ENCODE results near the gene GAL3ST3. TPM values are rescaled to one million over a fixed set of nuclear protein-coding genes. Genes with fewer than 3 reads are reported as not detected.
A peak's percentile ranks its signal among the peaks of the same experiment; 100 is the strongest.

The GAL3ST3 gene
- total RNA-seq, 1 donor from 2014 or later: 1.8 TPM

DNA sequence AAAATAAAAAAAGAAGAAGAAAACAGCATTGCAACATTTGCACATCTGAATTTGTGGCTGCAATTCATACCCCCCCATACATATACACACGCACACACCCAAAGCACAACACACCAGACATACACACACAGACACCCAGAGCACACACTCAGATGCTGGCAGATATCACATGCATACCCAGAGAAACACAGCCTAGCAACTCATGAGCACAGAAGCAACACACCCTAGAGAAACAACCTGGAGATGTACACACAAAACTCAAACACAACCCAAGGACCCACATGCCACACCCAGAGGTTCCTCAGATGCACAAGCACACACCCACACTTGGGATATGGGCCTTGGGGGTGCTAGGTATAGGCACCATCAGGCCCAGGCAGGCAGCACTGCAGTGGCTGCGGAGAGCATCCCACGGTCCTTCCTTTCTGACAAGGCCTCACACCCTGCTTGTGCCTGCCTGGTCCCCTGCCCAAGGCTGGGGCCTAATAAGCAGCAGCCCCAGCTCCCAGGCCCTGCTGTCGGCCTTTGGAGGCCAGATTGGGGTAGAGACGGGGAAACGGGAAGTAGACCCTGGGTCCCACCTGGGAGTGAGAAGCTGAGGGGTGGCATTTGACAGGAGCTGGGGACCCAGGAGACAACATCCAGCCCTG, 34.0 kb downstream of the GAL3ST3 start:
- Mint-ChIP-seq H3K27ac (ENCODE audit: unreplicated experiment) (peak overlapping the region; percentile 85), H3K9me3 (ENCODE audit: low read depth) (no peaks in the 10 kb centered on the region), H3K4me1 (ENCODE audit: low read depth) (peaks cover 49% of the 10 kb centered on the region), H3K36me3 (ENCODE audit: low read depth) (no peaks in the 10 kb centered on the region), H3K4me3 (ENCODE audit: unreplicated experiment) (no peak overlapping the region), H3K27me3 (ENCODE audit: low read depth) (no peaks in the 10 kb centered on the region)
- TF ChIP-seq, protein P1, sequence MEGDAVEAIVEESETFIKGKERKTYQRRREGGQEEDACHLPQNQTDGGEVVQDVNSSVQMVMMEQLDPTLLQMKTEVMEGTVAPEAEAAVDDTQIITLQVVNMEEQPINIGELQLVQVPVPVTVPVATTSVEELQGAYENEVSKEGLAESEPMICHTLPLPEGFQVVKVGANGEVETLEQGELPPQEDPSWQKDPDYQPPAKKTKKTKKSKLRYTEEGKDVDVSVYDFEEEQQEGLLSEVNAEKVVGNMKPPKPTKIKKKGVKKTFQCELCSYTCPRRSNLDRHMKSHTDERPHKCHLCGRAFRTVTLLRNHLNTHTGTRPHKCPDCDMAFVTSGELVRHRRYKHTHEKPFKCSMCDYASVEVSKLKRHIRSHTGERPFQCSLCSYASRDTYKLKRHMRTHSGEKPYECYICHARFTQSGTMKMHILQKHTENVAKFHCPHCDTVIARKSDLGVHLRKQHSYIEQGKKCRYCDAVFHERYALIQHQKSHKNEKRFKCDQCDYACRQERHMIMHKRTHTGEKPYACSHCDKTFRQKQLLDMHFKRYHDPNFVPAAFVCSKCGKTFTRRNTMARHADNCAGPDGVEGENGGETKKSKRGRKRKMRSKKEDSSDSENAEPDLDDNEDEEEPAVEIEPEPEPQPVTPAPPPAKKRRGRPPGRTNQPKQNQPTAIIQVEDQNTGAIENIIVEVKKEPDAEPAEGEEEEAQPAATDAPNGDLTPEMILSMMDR (IDR thresholded peaks at IDR 0.05): no peak
- no peak for DNase-seq (ENCODE audit: low spot score)

DNA sequence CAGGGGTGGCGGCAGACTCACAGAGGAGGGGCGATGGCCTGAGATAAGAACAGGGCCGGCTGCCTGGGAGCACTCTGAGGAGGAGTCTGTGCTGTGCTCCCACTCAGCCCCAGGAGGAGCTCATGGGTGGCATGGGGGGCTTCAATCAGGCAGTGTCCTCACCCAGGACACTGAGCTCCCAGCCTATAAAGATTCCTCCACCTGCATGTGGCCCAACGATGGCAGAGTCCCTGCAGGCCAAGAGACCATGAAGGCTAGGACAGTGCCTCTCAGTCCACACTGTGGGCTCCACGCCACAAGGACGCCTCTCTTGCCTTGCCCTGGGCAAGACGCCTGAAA, 35.2 kb downstream of the GAL3ST3 start:
- no peak for DNase-seq (ENCODE audit: low spot score)
- Mint-ChIP-seq H3K4me3 (ENCODE audit: unreplicated experiment) (no peak overlapping the region), H3K9me3 (ENCODE audit: low read depth) (no peaks in the 10 kb centered on the region), H3K27me3 (ENCODE audit: low read depth) (no peaks in the 10 kb centered on the region), H3K27ac (ENCODE audit: unreplicated experiment) (no peak overlapping the region), H3K4me1 (ENCODE audit: low read depth) (peaks cover 52% of the 10 kb centered on the region), H3K36me3 (ENCODE audit: low read depth) (no peaks in the 10 kb centered on the region)
- TF ChIP-seq, protein P1 (IDR thresholded peaks at IDR 0.05): no peak

DNA sequence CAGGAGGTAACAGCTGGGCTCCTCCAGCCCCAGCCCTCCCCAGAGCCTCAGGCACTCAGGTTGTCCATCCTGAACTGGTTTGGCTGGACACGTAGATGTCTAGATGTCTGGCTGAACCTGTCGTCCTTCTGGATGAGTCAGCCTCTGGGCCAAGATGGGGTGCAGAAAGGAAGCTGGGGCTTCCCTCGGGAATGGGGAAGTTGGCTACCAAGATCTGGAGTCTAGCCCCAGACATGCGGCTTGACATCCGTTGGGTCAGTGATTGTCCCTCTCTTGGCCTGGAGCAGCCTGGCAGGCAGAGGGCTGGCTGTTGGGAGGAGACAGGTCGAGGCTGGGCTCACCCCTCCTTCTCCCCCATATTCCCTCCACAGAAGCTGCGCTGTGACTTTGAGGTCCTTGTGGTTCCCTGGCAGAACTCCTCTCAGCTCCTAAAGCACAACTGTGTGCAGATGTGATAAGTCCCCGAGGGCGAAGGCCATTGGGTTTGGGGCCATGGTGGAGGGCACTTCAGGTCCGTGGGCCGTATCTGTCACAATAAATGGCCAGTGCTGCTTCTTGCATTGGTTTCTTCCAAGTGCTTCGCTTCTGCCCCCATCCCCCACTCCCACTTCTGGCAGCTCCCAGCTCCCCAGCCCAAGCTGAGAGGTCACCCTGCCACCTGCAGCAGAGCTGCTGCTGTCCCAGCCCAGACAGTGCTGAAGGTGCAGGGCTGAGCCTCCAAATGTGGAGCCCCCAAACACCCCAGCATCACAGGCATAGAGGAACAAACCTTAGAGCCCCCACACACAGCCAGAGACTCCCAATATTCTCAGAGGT, 35.8 kb downstream of the GAL3ST3 start:
- TF ChIP-seq, protein P1 (IDR thresholded peaks at IDR 0.05): no peak
- no peak overlapping the region for H3K4me3 Mint-ChIP-seq (ENCODE audit: unreplicated experiment)
- no peaks in the 10 kb centered on the region for H3K9me3 Mint-ChIP-seq (ENCODE audit: low read depth)
- no peaks in the 10 kb centered on the region for H3K27me3 Mint-ChIP-seq (ENCODE audit: low read depth)
- no peaks in the 10 kb centered on the region for H3K36me3 Mint-ChIP-seq (ENCODE audit: low read depth)
- DNase-seq (ENCODE audit: low spot score): no peak
- no peak overlapping the region for H3K27ac Mint-ChIP-seq (ENCODE audit: unreplicated experiment)
- H3K4me1 Mint-ChIP-seq (ENCODE audit: low read depth): peaks cover 55% of the 10 kb centered on the region

DNA sequence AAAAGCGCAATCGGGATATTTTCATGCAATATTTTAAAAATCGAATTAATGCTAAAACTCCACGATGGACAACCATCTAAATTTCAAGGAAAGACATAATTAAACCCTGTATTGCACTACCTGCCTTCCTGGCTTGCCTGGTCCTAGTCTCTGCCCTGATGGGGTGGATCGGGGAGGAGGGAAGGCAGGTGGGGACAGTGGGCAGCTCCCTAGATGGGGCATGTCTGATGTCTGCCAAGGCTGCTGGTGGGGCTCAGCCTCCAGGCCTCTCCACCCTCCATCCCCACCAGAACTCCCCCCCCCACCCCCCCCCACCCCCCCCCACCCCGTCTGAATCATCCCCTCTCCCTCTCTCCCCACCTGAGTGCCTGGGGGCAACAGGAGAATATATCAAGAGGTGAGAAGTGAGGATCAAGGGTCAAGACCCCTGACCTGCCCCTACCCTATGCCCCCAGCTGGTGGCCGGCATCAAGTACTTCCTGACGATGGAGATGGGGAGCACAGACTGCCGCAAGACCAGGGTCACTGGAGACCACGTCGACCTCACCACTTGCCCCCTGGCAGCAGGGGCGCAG, 36.5 kb downstream of the GAL3ST3 start:
- DNase-seq (ENCODE audit: low spot score): no peak
- TF ChIP-seq, protein P1 (IDR thresholded peaks at IDR 0.05): no peak
- H3K36me3 Mint-ChIP-seq (ENCODE audit: low read depth): no peaks in the 10 kb centered on the region
- H3K27me3 Mint-ChIP-seq (ENCODE audit: low read depth): no peaks in the 10 kb centered on the region
- H3K27ac Mint-ChIP-seq (ENCODE audit: unreplicated experiment): no peak overlapping the region
- peaks cover 55% of the 10 kb centered on the region for H3K4me1 Mint-ChIP-seq (ENCODE audit: low read depth)
- no peaks in the 10 kb centered on the region for H3K9me3 Mint-ChIP-seq (ENCODE audit: low read depth)
- no peak overlapping the region for H3K4me3 Mint-ChIP-seq (ENCODE audit: unreplicated experiment)

DNA sequence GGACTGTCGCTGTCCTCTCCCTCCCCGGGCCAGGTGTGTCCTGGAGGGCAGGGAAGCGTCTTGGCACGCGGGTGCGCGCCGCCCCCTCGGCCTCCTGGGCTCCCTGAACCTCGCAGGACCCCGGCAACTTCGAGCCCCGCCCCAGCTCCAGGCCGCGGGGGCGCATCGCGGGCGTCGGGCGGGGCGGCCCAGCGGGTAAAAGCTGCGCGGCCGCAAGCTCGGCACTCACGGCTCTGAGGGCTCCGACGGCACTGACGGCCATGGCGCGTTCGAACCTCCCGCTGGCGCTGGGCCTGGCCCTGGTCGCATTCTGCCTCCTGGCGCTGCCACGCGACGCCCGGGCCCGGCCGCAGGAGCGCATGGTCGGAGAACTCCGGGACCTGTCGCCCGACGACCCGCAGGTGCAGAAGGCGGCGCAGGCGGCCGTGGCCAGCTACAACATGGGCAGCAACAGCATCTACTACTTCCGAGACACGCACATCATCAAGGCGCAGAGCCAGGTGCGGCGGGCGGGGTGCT, 37.1 kb downstream of the GAL3ST3 start, which contains the start of gene CST6:
TSS of gene CST6 (plus strand) at position 224 of the 519 bp plus-strand sequence. CDS start at position 261, 37 bp downstream.
- Mint-ChIP-seq H3K27ac (ENCODE audit: unreplicated experiment) (no peak within 1 kb of the TSS), H3K36me3 (ENCODE audit: low read depth) (no peaks in the 10 kb centered on the region), H3K9me3 (ENCODE audit: low read depth) (no peaks in the 10 kb centered on the region), H3K4me3 (ENCODE audit: unreplicated experiment) (no peak within 1 kb of the TSS), H3K27me3 (ENCODE audit: low read depth) (no peaks in the 10 kb centered on the region), H3K4me1 (ENCODE audit: low read depth) (peaks cover 55% of the 10 kb centered on the region)
- TF ChIP-seq, protein P1 (IDR thresholded peaks at IDR 0.05): no peak
- no peak for DNase-seq (ENCODE audit: low spot score)

All from chondrocyte (in vitro differentiated cells).